Measurements from ENCODE around the gene ZCWPW1.
"Not testable (repeated sequence)": the region's sequence is repeated elsewhere in the genome, so short reads cannot be mapped to it uniquely, and the experiment has no call there.

Gene ZCWPW1

DNA sequence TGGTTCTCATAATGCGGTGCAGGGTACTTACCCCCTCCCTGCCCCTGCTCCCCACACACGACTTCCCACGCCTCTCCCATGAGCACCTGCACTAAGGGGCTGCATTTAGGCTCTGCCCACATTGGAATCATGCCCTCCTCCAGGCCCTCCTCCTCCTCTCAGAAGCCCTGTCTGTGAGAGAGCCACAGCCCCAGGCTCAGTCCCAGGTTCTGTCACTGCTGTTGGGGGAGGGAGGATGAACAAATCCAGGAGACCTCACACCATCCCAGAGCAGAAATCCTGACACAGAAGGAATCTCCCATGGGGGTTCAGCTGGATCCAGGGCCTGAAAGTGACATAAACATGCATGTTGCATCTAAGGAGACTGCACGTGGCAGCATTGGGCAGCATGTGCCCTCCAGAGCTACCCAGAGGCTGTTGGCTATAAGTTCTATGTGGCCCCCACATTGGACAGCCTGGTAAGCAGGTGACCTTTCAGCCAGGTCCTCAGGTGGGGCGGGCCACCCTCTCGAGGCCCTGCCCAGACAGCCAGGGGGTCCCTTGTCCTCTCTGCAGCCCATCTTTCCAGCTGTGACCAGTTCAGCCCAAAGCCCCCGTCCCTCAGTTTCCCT is 56.8 kb downstream of the ZCWPW1 start:
- DNase-seq, result no peak

GRCh38 chr7:100370746-100371145 is 57.8 kb downstream of the ZCWPW1 start:
- no peak for DNase-seq

- no peak for DNase-seq
Observed at GRCh38 chr7:100370303-100370702, 58.2 kb downstream of the ZCWPW1 start.

- DNase-seq, result peak; percentile 62
Observed at GRCh38 chr7:100369105-100369504, 59.4 kb downstream of the ZCWPW1 start.

DNA sequence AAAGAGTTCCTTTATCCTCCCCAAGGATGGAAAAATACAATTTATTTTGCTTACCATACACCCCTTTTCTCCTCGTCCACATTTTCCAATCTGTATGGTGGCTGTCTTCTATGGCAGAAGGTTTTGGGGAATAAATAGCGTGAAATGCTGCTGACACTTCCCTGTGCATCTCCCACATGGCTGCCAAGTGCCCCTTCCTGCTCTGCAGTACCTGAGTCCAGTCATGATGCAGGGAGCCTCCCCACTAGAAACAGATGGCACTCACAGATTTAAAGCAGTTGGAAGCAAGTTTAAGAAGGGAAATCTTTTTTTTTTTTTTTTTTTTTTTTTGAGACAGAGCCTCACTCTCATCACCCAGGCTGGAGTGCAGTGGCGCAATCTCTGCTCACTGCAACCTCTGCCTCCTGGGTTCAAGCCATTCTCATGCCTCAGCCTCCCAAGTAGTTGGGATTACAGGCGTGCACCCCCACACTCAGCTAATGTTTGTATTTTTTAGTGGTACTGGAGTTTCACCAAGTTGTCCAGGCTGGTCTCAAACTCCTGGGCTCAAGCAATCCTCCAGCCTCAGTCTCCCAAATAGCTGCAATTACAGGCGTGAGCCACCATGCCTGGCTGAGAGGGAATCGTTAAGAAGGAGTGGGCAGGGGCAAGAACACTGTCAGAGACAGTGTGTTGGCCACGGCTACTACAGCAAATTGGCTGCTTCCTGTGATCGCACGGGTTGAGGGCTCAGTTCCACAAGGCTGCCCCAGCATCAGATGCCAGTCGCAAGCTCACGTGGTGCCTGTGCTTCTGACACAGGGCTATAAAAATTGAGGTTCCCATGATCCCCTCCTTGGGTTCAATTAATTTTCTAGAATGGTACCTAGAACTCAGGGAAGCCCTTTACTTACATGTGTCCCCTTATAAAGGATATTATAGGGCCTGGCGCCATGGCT is 60.6 kb downstream of the ZCWPW1 start:
- peak; percentile 30 for DNase-seq

DNA sequence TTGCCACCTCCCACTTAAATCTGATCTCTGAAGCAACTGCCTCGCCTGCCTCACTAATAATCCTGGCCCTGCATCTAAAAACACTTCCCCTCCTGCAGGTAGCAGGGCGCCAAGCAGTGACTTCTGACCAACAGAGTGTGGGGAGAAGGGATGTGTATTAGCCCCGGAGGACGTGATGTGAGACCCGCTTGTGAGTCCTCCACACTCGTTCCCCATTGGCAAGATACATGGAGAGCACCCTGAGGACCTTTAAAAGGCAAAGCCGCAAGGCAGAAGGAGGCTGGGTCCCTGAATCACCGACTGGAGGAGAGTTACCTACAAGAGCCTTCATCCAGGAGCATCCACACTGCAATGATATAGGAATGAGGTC is 61.3 kb downstream of the ZCWPW1 start:
- no peak for DNase-seq

- no peak for DNase-seq
Observed at GRCh38 chr7:100366411-100367250, 61.9 kb downstream of the ZCWPW1 start.

GRCh38 chr7:100365998-100366367 is 62.5 kb downstream of the ZCWPW1 start:
- not testable (repeated sequence) for DNase-seq

DNA sequence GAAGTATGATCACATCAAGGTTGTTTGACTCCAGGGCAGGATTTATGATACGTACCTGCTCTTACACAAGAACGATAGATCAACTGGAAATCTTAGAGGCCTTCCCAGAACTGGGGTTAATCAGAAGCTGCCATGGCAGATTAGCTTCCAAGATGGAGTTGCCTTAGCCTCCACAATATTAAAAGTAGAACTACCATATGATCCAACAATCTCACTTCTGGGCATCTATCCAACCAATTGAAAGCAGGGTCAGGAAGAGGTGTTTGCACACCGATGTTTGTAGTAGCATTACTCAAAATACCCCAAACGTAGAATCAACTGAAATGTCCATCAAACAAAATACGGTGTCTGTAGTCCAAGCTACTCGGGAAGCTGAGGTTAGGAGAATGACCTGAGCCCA is 64.0 kb downstream of the ZCWPW1 start:
- peak; percentile 33 for DNase-seq

- not testable (repeated sequence) for DNase-seq
Observed at GRCh38 chr7:100363797-100364196, 64.7 kb downstream of the ZCWPW1 start.

DNA sequence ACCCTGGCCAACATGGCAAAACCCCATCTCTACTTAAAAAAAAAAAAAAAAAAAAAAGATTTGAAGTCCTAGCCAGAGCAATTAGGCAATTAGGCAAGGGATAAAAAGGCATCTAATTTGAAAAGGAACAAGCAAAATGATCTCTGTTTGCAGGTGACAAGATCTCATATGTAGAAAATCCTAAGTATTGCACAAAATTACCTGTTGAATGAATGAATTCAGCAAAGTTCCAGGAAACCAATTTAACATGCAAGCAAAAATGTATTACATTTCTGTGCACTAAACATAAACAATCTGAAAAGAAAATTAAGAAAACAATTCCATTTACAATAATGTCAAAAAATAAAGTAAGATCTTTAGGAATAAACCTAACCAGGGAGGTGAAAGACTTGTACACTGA is 65.4 kb downstream of the ZCWPW1 start:
- no peak for DNase-seq

- no peak for DNase-seq
Observed at GRCh38 chr7:100360135-100360854, 68.2 kb downstream of the ZCWPW1 start.

GRCh38 chr7:100358857-100359212 is 69.7 kb downstream of the ZCWPW1 start:
- no peak for DNase-seq

- DNase-seq, result no peak
Observed at GRCh38 chr7:100358027-100358856, 70.3 kb downstream of the ZCWPW1 start, which contains the start of gene PILRB. PILRB (plus strand) TSS chr7:100358117; CDS start chr7:100358303, 186 bp downstream.

DNA sequence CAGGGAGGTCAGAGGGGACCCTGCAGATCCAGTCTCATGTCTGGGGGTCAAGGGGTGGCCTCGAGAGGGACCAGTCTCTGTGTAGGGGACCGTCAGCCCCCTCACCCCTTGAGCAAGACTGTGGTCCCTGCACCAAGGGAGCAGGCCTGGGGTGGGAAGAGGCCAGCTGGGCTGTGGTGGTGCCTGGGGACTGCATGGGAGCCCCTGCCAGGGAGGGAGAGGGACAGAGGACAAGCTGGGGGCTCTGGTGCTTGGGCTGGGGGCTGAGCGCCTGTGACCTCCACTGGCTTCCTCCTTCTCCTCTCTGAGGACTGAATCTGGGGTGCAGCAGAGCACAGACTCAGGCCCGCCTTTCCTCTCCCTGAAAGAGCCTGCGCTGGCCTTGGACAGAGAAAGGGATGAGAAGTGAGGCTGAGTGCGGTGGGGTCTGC is 71.4 kb downstream of the ZCWPW1 start:
- no peak for DNase-seq

DNA sequence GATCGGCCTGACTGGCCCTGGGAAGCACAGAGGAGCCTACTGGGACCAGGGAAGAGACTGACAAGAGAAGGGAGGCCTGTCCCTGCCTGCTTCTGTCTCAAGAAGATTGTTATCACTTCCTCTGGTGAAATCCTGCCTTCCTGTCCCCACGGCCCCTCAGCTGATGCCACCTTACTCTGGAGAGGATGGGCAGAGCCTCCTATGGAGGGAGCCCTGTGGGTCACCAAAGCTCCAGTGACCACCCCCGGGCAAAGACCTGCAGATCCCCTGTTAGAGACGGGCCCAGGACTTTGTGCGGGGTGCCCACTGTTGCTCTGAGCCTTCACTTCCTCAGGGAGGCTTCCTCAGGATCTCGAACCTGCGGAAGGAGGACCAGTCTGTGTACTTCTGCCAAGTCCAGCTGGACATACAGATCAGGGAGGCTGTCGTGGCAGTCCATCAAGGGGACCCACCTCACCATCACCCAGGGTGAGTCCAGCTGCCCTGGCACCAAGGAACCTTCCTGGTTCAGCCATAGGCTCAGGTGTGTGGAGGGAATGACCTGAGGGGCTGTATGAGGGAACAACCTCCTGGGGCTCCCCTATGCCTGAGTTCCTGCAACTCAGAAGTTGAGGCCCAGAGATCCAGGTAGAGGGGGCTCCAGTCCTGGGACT is 72.0 kb downstream of the ZCWPW1 start:
- no peak for DNase-seq

DNA sequence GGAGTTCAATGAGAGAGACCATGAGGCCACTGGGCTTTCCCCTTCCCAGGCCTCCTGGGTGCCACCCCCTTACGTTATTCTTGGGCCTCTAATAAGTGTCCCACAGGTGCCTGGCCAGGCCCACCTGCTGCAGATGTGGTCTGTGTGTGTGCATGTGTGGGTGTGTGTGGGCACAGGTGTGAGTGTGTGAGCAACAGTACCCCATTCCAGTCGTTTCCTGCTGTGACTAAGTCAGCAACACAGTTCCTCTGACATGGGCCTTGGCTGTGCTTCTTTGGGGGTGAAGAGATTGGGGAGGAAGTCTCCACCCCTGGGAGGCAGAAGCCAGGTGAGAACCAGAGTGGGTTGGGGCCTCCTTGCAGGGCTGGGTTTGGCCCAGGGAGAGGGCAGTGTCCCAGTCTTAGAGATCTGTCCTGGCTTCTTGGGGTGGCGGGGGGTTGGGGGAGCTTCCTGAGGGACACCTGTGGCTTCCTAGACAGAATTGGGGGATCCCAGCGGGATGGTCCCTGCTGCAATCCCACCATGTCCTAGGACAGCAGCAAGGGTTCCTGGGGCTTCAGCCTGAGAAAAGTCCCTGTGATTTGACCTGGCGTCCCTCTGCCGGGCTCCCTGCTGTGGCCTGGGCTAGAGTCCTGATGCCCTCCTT is 74.7 kb downstream of the ZCWPW1 start:
- DNase-seq, result no peak

- DNase-seq, result no peak
Observed at GRCh38 chr7:100352984-100353684, 75.4 kb downstream of the ZCWPW1 start.

- not testable (repeated sequence) for DNase-seq
Observed at GRCh38 chr7:100352230-100352781, 76.2 kb downstream of the ZCWPW1 start.

- DNase-seq, result no peak
Observed at GRCh38 chr7:100351657-100352058, 76.8 kb downstream of the ZCWPW1 start.

Measured in DMS53 (cell line).